Neuronal stem cell (in vitro differentiated cells): Measurements from ENCODE around the gene CD247.

ENCODE experiments used
- DNase-seq: peaks from one replicate; pipeline ENCODE4 v3.0.0-alpha.2; 2013; ENCODE audit warnings: low spot score
- H2AFZ ChIP-seq: one replicate; pipeline ENCODE4 v1.6.1; 2013; ENCODE audit warnings: mild to moderate bottlenecking, low read length, inconsistent platforms
- H2AK5ac ChIP-seq: 2 replicates; pipeline ENCODE4 v1.6.1; 2013; ENCODE audit warnings: low read depth, mild to moderate bottlenecking, inconsistent platforms, low read length, moderate library complexity, mixed read lengths
- H2BK120ac ChIP-seq: 2 replicates; pipeline ENCODE4 v1.6.1; 2013; ENCODE audit warnings: low read depth, mild to moderate bottlenecking, inconsistent platforms, low read length, moderate library complexity, mixed read lengths
- H2BK12ac ChIP-seq: one replicate; pipeline ENCODE4 v1.6.1; 2013; ENCODE audit warnings: low read length, inconsistent platforms
- H2BK15ac ChIP-seq: 2 replicates; pipeline ENCODE4 v1.6.1; 2013; ENCODE audit warnings: mild to moderate bottlenecking, low read length, inconsistent platforms, mixed read lengths
- H2BK5ac ChIP-seq: one replicate; pipeline ENCODE4 v1.6.1; 2013; ENCODE audit warnings: inconsistent platforms, mild to moderate bottlenecking, low read length, moderate library complexity
- H3K14ac ChIP-seq: one replicate; pipeline ENCODE4 v1.6.1; 2013; ENCODE audit warnings: low read length, inconsistent platforms
- H3K18ac ChIP-seq: 2 replicates; pipeline ENCODE4 v1.6.1; 2013; ENCODE audit warnings: low read length, inconsistent platforms
- H3K23ac ChIP-seq: 2 replicates; pipeline ENCODE4 v1.6.1; 2013; ENCODE audit warnings: low read depth, mild to moderate bottlenecking, mixed read lengths, low read length, inconsistent platforms; ENCODE audit not compliant: poor library complexity
- H3K27ac ChIP-seq: replicated peaks from 3 replicates; pipeline ENCODE4 v1.5.1; 2013; ENCODE audit warnings: low read length, inconsistent platforms
- H3K27me3 ChIP-seq, 3 experiments: 2 replicates each; pipeline ENCODE4 v1.6.1; 2013; ENCODE audit warnings: low read length in 3 of 3, mild to moderate bottlenecking in 2 of 3, inconsistent platforms in 1 of 3, low read depth in 1 of 3, mixed read lengths in 1 of 3, moderate library complexity in 1 of 3; ENCODE audit not compliant: control insufficient read depth in 3 of 3, insufficient read depth in 3 of 3
- H3K36me3 ChIP-seq, 2 donors: replicated peaks in 1 of 2; 2 replicates each; pipeline ENCODE4 v1.6.1; 2013; ENCODE audit warnings: low read length in 2 of 2; ENCODE audit not compliant: control insufficient read depth in 2 of 2, insufficient read depth in 2 of 2
- H3K4ac ChIP-seq: 2 replicates; pipeline ENCODE4 v1.6.1; 2013; ENCODE audit warnings: inconsistent platforms, mild to moderate bottlenecking, low read length, moderate library complexity
- H3K4me1 ChIP-seq, 2 donors: 1 replicate in 1 of 2; 2 replicates in 1 of 2; pipeline ENCODE4 v1.6.1; 2013; ENCODE audit warnings: low read length in 2 of 2, low read depth in 1 of 2; ENCODE audit not compliant: control insufficient read depth in 2 of 2, insufficient read depth in 1 of 2
- H3K4me2 ChIP-seq: one replicate; pipeline ENCODE4 v1.6.1; 2013; ENCODE audit warnings: mild to moderate bottlenecking, low read length, inconsistent platforms; ENCODE audit not compliant: insufficient read depth, poor library complexity, severe bottlenecking
- H3K4me3 ChIP-seq, 2 donors: 2 replicates each; pipeline ENCODE4 v1.5.1; 2013; ENCODE audit warnings: low read length in 2 of 2, mild to moderate bottlenecking in 2 of 2, inconsistent platforms in 1 of 2, moderate library complexity in 1 of 2
- H3K79me1 ChIP-seq: one replicate; pipeline ENCODE4 v1.6.1; 2013; ENCODE audit warnings: low read depth, mild to moderate bottlenecking, inconsistent platforms, low read length, moderate library complexity
- H3K9ac ChIP-seq: one replicate; pipeline ENCODE4 v1.6.1; 2013; ENCODE audit warnings: mild to moderate bottlenecking, low read depth, low read length, inconsistent platforms; ENCODE audit not compliant: poor library complexity
- H3K9me3 ChIP-seq, 2 donors: replicated peaks in 1 of 2; 2 replicates each; pipeline versions ENCODE3 to v1.6.1; 2013; ENCODE audit warnings: low read length in 2 of 2, mild to moderate bottlenecking in 2 of 2, inconsistent platforms in 1 of 2, low read depth in 1 of 2, mixed read lengths in 1 of 2, moderate library complexity in 1 of 2; ENCODE audit not compliant: control insufficient read depth in 2 of 2, insufficient read depth in 1 of 2
- H4K8ac ChIP-seq: one replicate; pipeline ENCODE4 v1.6.1; 2013; ENCODE audit warnings: low read depth, mild to moderate bottlenecking, inconsistent platforms, low read length, moderate library complexity
- H4K91ac ChIP-seq: one replicate; pipeline ENCODE4 v1.6.1; 2013; ENCODE audit warnings: low read length, low read depth, mild to moderate bottlenecking, inconsistent platforms; ENCODE audit not compliant: poor library complexity
- WGBS, 2 donors: extraction: QIAGEN DNeasy Blood & Tissue Kit; methylation state at CpG; one replicate each; pipeline ENCODE4 v1.1.7; 2013; ENCODE audit warnings: missing lambda C conversion rate in 2 of 2, mixed read lengths in 1 of 2; ENCODE audit not compliant: insufficient read length in 2 of 2, insufficient replicate concordance in 1 of 2; ENCODE audit errors: extremely low coverage in 2 of 2; 5-methylcytosine and 5-hydroxymethylcytosine counted together

Gene CD247

DNA sequence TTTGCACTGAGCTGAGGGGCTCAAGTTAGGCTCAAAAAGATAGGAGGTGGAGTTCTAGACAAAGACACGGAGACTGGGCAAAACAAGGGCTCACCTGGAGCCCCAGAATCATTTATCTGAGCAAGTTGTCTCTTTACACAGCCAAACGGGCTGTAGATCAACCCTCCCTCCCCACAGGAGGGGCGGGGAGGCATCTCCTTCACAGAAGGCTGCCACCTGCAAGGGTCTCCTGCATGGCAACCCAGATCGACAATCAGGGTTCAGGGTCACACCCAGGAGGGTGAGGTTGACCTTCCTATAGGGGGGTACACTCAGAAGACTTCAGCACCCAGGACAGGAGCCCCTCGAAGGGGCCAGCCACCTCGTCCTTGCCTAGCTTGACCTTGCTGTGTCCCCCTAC, 84.0 kb downstream of the CD247 start:
- Histone ChIP-seq H3K18ac (no peak overlapping the region), H2BK12ac (no peak overlapping the region), H3K4me3 (no peak overlapping the region), H2BK15ac (no peak overlapping the region), H3K4me2 (no peak overlapping the region), H3K4ac (no peak overlapping the region), H3K27ac (no peak overlapping the region), H3K14ac (no peak overlapping the region), H3K9me3 (peaks cover 6 to 14% of the 10 kb centered on the region in 2 donors), H3K79me1 (no peaks in the 10 kb centered on the region), H3K36me3 (no peaks in the 10 kb centered on the region), H4K8ac (no peak overlapping the region), H3K9ac (no peak overlapping the region), H2AK5ac (no peak overlapping the region), H4K91ac (no peak overlapping the region), H3K23ac (no peak overlapping the region), H3K27me3 (peaks cover 0 to 3% (median 0%) of the 10 kb centered on the region in 3 experiments), H2AFZ (no peak overlapping the region), H2BK5ac (no peak overlapping the region), H3K4me1 (peaks cover 12 to 16% of the 10 kb centered on the region in 2 donors), H2BK120ac (no peak overlapping the region)
- WGBS, 2 donors, result no CpG with 5 or more reads among the region's 6 CpGs
- DNase-seq, result no peak

DNA sequence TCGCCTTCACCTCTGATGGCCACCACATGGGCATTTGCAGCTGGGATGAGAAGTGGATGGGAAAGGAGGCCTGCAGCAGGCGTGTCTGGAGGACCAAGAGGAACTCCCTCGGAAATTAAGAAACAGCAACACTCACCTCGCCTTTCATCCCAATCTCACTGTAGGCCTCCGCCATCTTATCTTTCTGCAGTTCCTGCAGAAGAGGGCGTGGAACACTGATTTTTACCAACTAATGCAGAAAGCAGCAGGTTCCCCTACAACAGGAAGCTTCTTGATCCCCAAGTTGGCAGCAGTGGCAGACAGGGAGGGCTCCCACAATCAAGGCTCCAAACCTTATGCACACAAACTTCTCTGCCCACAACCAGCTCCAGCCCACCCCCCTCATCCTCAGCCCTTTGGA, 84.4 kb downstream of the CD247 start:
- Histone ChIP-seq H3K36me3 (no peaks in the 10 kb centered on the region), H3K79me1 (no peaks in the 10 kb centered on the region), H3K4me3 (no peak overlapping the region), H2AFZ (no peak overlapping the region), H3K4me1 (peaks cover 12 to 16% of the 10 kb centered on the region in 2 donors), H3K9me3 (peaks cover 6 to 14% of the 10 kb centered on the region in 2 donors), H2BK12ac (no peak overlapping the region), H4K91ac (no peak overlapping the region), H2BK5ac (no peak overlapping the region), H3K18ac (no peak overlapping the region), H2BK15ac (no peak overlapping the region), H3K4me2 (no peak overlapping the region), H3K14ac (no peak overlapping the region), H2BK120ac (no peak overlapping the region), H4K8ac (no peak overlapping the region), H3K27ac (no peak overlapping the region), H3K4ac (no peak overlapping the region), H3K27me3 (no peaks in the 10 kb centered on the region), H2AK5ac (peak overlapping the region; percentile 3), H3K23ac (no peak overlapping the region), H3K9ac (no peak overlapping the region)
- no CpG with 5 or more reads among the region's 6 CpGs for WGBS, 2 donors
- DNase-seq, result no peak

DNA sequence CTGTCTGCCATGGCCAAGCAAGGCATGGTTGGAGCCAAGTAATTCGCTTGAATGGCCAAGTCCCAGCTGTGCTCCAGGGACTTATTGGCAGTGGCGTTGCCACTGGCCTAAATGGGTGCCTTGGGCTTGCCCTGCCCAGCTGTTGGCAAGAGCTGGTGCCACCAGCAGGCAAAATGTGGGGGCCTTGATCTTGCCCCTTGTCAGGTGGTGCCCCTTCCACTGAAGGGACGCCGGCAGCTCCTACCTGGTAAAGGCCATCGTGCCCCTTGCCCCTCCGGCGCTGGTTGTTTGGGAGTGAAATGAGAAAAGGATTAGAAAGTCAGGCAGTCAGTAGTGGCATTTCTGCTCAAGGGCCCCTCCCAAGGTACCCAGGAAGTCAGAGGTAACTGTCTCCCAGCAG, 85.5 kb downstream of the CD247 start:
- Histone ChIP-seq H3K4me3 (no peak overlapping the region), H3K23ac (no peak overlapping the region), H3K4ac (no peak overlapping the region), H4K8ac (no peak overlapping the region), H3K18ac (no peak overlapping the region), H3K4me1 (peaks cover 12 to 16% of the 10 kb centered on the region in 2 donors), H3K27me3 (no peaks in the 10 kb centered on the region), H2BK15ac (no peak overlapping the region), H2BK12ac (no peak overlapping the region), H3K79me1 (no peaks in the 10 kb centered on the region), H2AK5ac (no peak overlapping the region), H2BK120ac (no peak overlapping the region), H3K9ac (no peak overlapping the region), H3K27ac (no peak overlapping the region), H3K14ac (no peak overlapping the region), H3K36me3 (no peaks in the 10 kb centered on the region), H3K4me2 (no peak overlapping the region), H2AFZ (no peak overlapping the region), H4K91ac (no peak overlapping the region), H2BK5ac (no peak overlapping the region), H3K9me3 (peaks cover 6 to 12% of the 10 kb centered on the region in 2 donors)
- DNase-seq, result no peak
- no CpG with 5 or more reads among the region's 7 CpGs for WGBS, 2 donors

DNA sequence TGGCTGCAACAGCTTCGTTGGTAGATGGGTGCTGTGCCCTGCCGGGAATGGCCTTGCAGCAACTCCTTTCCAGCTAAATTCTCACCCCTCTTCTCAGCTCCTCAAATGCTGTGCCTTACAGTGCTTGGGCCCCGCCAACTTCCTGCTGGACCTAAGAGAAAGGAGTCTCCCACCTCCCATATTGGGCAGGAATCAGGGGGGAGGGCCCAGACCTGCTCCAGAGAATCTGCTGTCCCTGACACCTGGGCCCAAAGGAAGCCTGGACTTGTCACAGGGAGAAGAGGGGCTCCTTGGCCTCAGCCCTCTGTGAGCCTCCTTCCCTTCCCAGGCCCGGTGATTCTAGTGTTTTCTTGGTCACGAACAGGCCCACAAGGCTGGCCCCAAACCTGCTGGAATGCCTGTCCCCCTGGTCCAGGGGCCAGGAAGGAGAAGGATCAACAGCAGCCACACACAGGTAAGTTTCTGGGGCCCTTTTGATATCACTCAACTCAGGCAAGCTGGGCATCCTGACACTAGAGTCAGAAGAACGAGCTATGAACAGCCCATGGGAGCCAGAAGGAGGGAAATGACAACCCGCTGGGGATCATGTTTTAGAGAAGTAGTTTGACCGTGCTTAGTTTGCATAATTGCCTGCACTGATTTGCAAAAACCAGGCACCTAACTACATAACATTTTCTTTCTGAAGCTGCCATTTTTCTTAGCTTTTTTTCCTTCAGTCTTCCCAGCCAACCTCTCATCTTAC, 86.2 kb downstream of the CD247 start:
- DNase-seq, result no peak
- Histone ChIP-seq H3K4me3 (no peak overlapping the region), H3K27me3 (no peaks in the 10 kb centered on the region), H3K27ac (no peak overlapping the region), H3K4ac (no peak overlapping the region), H4K91ac (no peak overlapping the region), H2AK5ac (peak overlapping the region; percentile 27), H4K8ac (no peak overlapping the region), H2BK12ac (no peak overlapping the region), H2BK15ac (no peak overlapping the region), H3K9me3 (peaks cover 6 to 12% of the 10 kb centered on the region in 2 donors), H3K79me1 (no peaks in the 10 kb centered on the region), H3K23ac (no peak overlapping the region), H3K4me2 (no peak overlapping the region), H3K14ac (peak overlapping the region; percentile 9), H3K9ac (no peak overlapping the region), H2AFZ (no peak overlapping the region), H2BK120ac (no peak overlapping the region), H3K36me3 (no peaks in the 10 kb centered on the region), H2BK5ac (no peak overlapping the region), H3K4me1 (peaks cover 12 to 16% of the 10 kb centered on the region in 2 donors), H3K18ac (no peak overlapping the region)
- WGBS, 2 donors, result no CpG with 5 or more reads among the region's 8 CpGs
